ENCODE measurements around the gene NAP1L1.

Gene NAP1L1

DNA sequence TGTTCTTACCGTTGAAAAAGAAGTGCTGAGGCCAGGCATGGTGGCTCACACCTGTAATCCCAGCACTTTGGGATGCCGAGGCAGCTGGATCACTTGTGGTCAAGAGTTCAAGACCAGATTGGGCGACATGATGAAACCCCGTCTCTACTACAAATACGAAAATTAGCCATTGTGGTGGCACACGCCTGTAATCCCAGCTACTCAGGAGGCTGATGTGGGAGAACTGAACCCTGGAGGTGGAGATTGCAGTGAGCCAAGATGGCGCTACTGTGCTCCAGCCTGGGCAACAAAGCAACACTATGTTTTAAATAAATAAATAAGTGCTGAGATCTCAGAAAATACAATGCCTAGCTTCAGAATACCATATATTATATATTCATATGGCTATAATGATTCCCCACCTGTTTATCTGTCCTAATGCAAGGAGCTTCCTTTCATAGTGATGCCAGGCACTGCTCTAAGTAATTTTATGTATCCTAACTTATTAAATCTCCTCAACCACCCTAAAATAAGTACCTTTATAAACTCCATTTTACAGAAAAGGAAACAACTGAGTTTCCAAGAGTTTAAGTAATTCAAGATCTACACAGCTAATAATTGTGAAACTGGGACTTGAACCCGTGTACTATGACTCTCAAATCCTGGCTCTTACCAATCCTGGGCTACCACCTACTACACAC, 60.2 kb downstream of the NAP1L1 start:
- Histone ChIP-seq H4K20me1 (ENCODE audit: insufficient read depth, low read length) (no peaks in the 10 kb centered on the region), H3K9ac (ENCODE audit: low read length) (no peak overlapping the region), H2AFZ (ENCODE audit: low read length) (no peak overlapping the region), H3F3A (ENCODE audit: insufficient read depth, low read length) (no peaks in the 10 kb centered on the region), H3K9me2 (ENCODE audit: low read depth, low read length) (no peaks in the 10 kb centered on the region), H3K4me2 (ENCODE audit: low read length) (no peak overlapping the region), H3K27me3 (ENCODE audit: insufficient read depth, low read length) (no peaks in the 10 kb centered on the region), H3K9me3 (ENCODE audit: low read length) (no peaks in the 10 kb centered on the region), H3K36me3 (ENCODE audit: insufficient read depth, low read length) (no peaks in the 10 kb centered on the region), H3K4me1 (ENCODE audit: insufficient read depth, low read length, severe bottlenecking) (no peaks in the 10 kb centered on the region), H3K79me2 (ENCODE audit: insufficient read depth, low read length) (no peaks in the 10 kb centered on the region), H3K4me3 (ENCODE audit: low read depth, low read length, poor library complexity, severe bottlenecking) (no peak overlapping the region), H3K27ac (ENCODE audit: low read depth, low read length, poor library complexity, severe bottlenecking) (no peak overlapping the region)
- TF ChIP-seq, protein P1, sequence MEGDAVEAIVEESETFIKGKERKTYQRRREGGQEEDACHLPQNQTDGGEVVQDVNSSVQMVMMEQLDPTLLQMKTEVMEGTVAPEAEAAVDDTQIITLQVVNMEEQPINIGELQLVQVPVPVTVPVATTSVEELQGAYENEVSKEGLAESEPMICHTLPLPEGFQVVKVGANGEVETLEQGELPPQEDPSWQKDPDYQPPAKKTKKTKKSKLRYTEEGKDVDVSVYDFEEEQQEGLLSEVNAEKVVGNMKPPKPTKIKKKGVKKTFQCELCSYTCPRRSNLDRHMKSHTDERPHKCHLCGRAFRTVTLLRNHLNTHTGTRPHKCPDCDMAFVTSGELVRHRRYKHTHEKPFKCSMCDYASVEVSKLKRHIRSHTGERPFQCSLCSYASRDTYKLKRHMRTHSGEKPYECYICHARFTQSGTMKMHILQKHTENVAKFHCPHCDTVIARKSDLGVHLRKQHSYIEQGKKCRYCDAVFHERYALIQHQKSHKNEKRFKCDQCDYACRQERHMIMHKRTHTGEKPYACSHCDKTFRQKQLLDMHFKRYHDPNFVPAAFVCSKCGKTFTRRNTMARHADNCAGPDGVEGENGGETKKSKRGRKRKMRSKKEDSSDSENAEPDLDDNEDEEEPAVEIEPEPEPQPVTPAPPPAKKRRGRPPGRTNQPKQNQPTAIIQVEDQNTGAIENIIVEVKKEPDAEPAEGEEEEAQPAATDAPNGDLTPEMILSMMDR (IDR thresholded peaks at IDR 0.05; ENCODE audit: low read length), result no peak
- TF ChIP-seq EZH2 (IDR thresholded peaks at IDR 0.05; ENCODE audit: borderline replicate concordance, low read length), result no peak

DNA sequence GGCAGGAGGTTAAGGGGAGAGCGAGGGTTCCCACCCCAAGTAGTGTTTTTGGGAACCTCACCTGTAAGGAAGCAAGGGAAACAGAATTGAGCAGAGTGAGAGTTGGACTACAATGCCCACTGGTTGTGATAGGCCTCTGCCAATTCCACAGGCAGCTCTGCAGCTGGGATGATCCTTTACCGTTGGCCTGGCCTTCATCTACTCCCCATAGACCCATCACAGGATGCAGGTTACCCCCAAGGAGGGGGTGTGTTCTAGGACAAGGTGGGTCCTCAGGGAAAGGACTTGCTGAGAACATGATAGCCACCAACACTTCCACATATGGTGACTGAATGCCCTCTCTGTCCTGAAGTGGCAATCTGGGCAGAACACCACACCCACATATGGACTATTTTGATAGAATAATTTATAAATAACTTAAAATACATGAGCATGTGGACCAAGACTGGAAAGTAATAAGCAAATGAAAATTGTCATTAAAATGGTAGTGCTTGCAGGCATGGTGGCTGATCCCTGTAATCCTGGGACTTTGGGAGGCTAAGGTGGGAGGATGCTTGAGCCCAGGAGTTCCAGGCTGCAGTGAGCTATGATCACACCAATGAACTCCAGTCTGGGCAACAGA, 61.3 kb downstream of the NAP1L1 start:
- H2AFZ ChIP-seq (ENCODE audit: low read length), result no peak overlapping the region
- TF ChIP-seq, protein P1 (IDR thresholded peaks at IDR 0.05; ENCODE audit: low read length), result no peak
- no peak for TF ChIP-seq EZH2 (IDR thresholded peaks at IDR 0.05; ENCODE audit: borderline replicate concordance, low read length)
- H3K36me3 ChIP-seq (ENCODE audit: insufficient read depth, low read length), result no peaks in the 10 kb centered on the region
- H4K20me1 ChIP-seq (ENCODE audit: insufficient read depth, low read length), result no peaks in the 10 kb centered on the region
- H3K9me3 ChIP-seq (ENCODE audit: low read length), result no peaks in the 10 kb centered on the region
- no peak overlapping the region for H3K4me3 ChIP-seq (ENCODE audit: low read depth, low read length, poor library complexity, severe bottlenecking)
- H3K9me2 ChIP-seq (ENCODE audit: low read depth, low read length), result no peaks in the 10 kb centered on the region
- no peak overlapping the region for H3K4me2 ChIP-seq (ENCODE audit: low read length)
- H3K9ac ChIP-seq (ENCODE audit: low read length), result no peak overlapping the region
- H3K79me2 ChIP-seq (ENCODE audit: insufficient read depth, low read length), result no peaks in the 10 kb centered on the region
- H3K27me3 ChIP-seq (ENCODE audit: insufficient read depth, low read length), result no peaks in the 10 kb centered on the region
- no peak overlapping the region for H3K27ac ChIP-seq (ENCODE audit: low read depth, low read length, poor library complexity, severe bottlenecking)
- H3K4me1 ChIP-seq (ENCODE audit: insufficient read depth, low read length, severe bottlenecking), result no peaks in the 10 kb centered on the region
- H3F3A ChIP-seq (ENCODE audit: insufficient read depth, low read length), result no peaks in the 10 kb centered on the region

DNA sequence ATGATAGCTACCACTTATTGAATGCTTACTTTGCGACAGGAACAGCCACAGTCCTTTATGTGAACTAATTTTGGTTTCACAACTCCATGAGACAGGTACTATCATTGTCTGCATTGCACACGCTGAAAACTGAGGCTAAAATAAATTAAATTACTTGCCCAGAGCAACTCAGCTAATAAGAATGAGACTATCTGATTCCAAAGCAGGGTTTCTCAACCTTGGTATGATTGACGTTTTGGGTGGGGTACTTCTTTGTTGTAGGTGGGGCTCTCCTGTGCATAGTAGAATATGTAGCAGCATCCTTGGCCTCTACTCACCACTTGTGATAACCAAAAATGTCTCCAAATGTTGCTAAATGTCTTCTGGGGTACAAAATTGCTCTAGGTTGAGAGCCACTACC, 62.0 kb downstream of the NAP1L1 start:
- Histone ChIP-seq H3K4me3 (ENCODE audit: low read depth, low read length, poor library complexity, severe bottlenecking) (no peak overlapping the region), H3K27ac (ENCODE audit: low read depth, low read length, poor library complexity, severe bottlenecking) (no peak overlapping the region), H3K79me2 (ENCODE audit: insufficient read depth, low read length) (no peaks in the 10 kb centered on the region), H3K36me3 (ENCODE audit: insufficient read depth, low read length) (no peaks in the 10 kb centered on the region), H3K9me3 (ENCODE audit: low read length) (no peaks in the 10 kb centered on the region), H3K4me2 (ENCODE audit: low read length) (no peak overlapping the region), H3K4me1 (ENCODE audit: insufficient read depth, low read length, severe bottlenecking) (no peaks in the 10 kb centered on the region), H3K9me2 (ENCODE audit: low read depth, low read length) (no peaks in the 10 kb centered on the region), H2AFZ (ENCODE audit: low read length) (no peak overlapping the region), H4K20me1 (ENCODE audit: insufficient read depth, low read length) (no peaks in the 10 kb centered on the region), H3F3A (ENCODE audit: insufficient read depth, low read length) (no peaks in the 10 kb centered on the region), H3K27me3 (ENCODE audit: insufficient read depth, low read length) (no peaks in the 10 kb centered on the region), H3K9ac (ENCODE audit: low read length) (no peak overlapping the region)
- no peak for TF ChIP-seq EZH2 (IDR thresholded peaks at IDR 0.05; ENCODE audit: borderline replicate concordance, low read length)
- TF ChIP-seq, protein P1 (IDR thresholded peaks at IDR 0.05; ENCODE audit: low read length), result no peak

Data from OCI-LY1 (cell line).